ENCODE measurements around the gene ASB2. TPM values are rescaled to one million over a fixed set of nuclear protein-coding genes. Genes with fewer than 3 reads are reported as not detected.

Gene ASB2
- total and polyA plus RNA-seq, 2 of the 8 experiments (the other 6 are each of a cell fraction or from before 2014, with no cell fraction given): 1.0 to 2.1 TPM

GRCh38 chr14:94010625-94011024, 34.3 kb upstream of the ASB2 start:
- no peaks in the 10 kb centered on the region for H3K9me3 ChIP-seq (ENCODE audit: insufficient read depth in 2 of 2, low read depth in 1 of 2, low read length in 1 of 2)
- H4K20me1 ChIP-seq (replicated peaks in 1 of 2; ENCODE audit: control insufficient read depth in 1 of 2, insufficient read depth in 2 of 2, low read length in 2 of 2): no peaks in the 10 kb centered on the region
- H3K79me1 ChIP-seq (ENCODE audit: low read depth, low read length): no peaks in the 10 kb centered on the region
- no peak overlapping the region for H4K91ac ChIP-seq (replicated peaks; ENCODE audit: insufficient read length, low read length)
- H3K9ac ChIP-seq (replicated peaks in 1 of 4; ENCODE audit: extremely low read depth in 1 of 4, low read depth in 3 of 4, low read length in 3 of 4): no peak overlapping the region
- no peak overlapping the region for H3K23ac ChIP-seq (ENCODE audit: insufficient read length)
- peaks cover 0 to 2% (median 0%) of the 10 kb centered on the region in 4 experiments; a peak in 1 of 7 replicates for H3K27me3 ChIP-seq (replicated peaks in 1 of 4; ENCODE audit: control insufficient read depth in 3 of 4, extremely low read depth in 1 of 4, insufficient read depth in 3 of 4, low read length in 3 of 4)
- no peak overlapping the region for H2BK15ac ChIP-seq (ENCODE audit: low read length)
- H3K14ac ChIP-seq (ENCODE audit: insufficient read length): no peak overlapping the region
- H2AK5ac ChIP-seq (ENCODE audit: low read depth, low read length): no peak overlapping the region
- H3K4ac ChIP-seq (replicated peaks; ENCODE audit: insufficient read length, low read depth, low read length): no peak overlapping the region
- no peak overlapping the region for H3K4me3 ChIP-seq (ENCODE audit: extremely low read depth in 1 of 4, insufficient read depth in 2 of 4, low read depth in 3 of 4, low read length in 4 of 4)
- no peak overlapping the region for H2BK5ac ChIP-seq (ENCODE audit: low read depth, low read length)
- no peak overlapping the region for H2AFZ ChIP-seq (ENCODE audit: low read length)
- no peaks in the 10 kb centered on the region for H3K79me2 ChIP-seq (ENCODE audit: control insufficient read depth in 1 of 2, insufficient read depth in 2 of 2, low read length in 2 of 2)
- H3K27ac ChIP-seq (ENCODE audit: low read depth, low read length): no peak overlapping the region
- 93% methylated on average over 6 of the region's 6 CpGs; no CpG with 5 or more reads in 1 of the 2 experiments for WGBS, 2 experiments (ENCODE audit: extremely low coverage in 1 of 2, insufficient coverage in 1 of 2, insufficient read length in 1 of 2, insufficient replicate concordance in 2 of 2, low coverage in 1 of 2, low lambda C conversion rate in 2 of 2, missing lambda C conversion rate in 1 of 2)
- no peak overlapping the region for H2BK12ac ChIP-seq (ENCODE audit: low read depth, low read length)
- TF ChIP-seq TAF7 (optimal IDR thresholded peaks at IDR 0.05; ENCODE audit: borderline replicate concordance, low read depth, low read length) (no peak), CHD2 (IDR thresholded peaks at IDR 0.05; ENCODE audit: low read length) (no peak), TEAD4 (IDR thresholded peaks at IDR 0.05; ENCODE audit: low read depth, low read length) (no peak), ATF3 (IDR thresholded peaks at IDR 0.05; ENCODE audit: insufficient read depth, low read depth, low read length) (no peak), POLR2AphosphoS5 (IDR thresholded peaks at IDR 0.05; ENCODE audit: low read depth, low read length) (no peak), NANOG (IDR thresholded peaks at IDR 0.05; ENCODE audit: insufficient read depth, low read depth, low read length, poor library complexity, severe bottlenecking) (no peak), SUZ12 (IDR thresholded peaks at IDR 0.05; ENCODE audit: low read length) (no peak), ATF2 (IDR thresholded peaks at IDR 0.05; ENCODE audit: low read length) (no peak), KDM1A (IDR thresholded peaks at IDR 0.05; ENCODE audit: borderline replicate concordance, low read length) (no peak), SP1 (IDR thresholded peaks at IDR 0.05; ENCODE audit: low read depth, low read length) (no peak)
- FAIRE-seq (no peak), DNase-seq (ENCODE audit: low read depth in 1 of 2, low spot score in 2 of 2) (no peak)
- no peak overlapping the region for H2BK20ac ChIP-seq (ENCODE audit: low read length)
- no peak overlapping the region for H4K8ac ChIP-seq (ENCODE audit: extremely low read depth, insufficient read depth, low read length)
- no peak overlapping the region for H2BK120ac ChIP-seq (replicated peaks; ENCODE audit: low read depth, low read length)
- CTCF ChIA-PET (ENCODE audit: partially characterized antibody): interaction anchor here (1.2 to 2.8 kb wide), 7 partner anchors 11 to 126 kb away, joined by 3 to 16 read pairs (median 4); partner anchors contain the start of gene OTUB2
- H3K23me2 ChIP-seq (ENCODE audit: low read depth, low read length): no peaks in the 10 kb centered on the region
- H3K56ac ChIP-seq (replicated peaks; ENCODE audit: insufficient read length, low read depth, low read length): no peak overlapping the region
- H4K5ac ChIP-seq (ENCODE audit: insufficient read length, low read depth, low read length): no peak overlapping the region
- H3K36me3 ChIP-seq (ENCODE audit: control insufficient read depth in 2 of 4, insufficient read depth in 4 of 4, low read length in 3 of 4): no peaks in the 10 kb centered on the region
- H3K4me1 ChIP-seq (replicated peaks in 1 of 4; ENCODE audit: control insufficient read depth in 3 of 4, insufficient read depth in 4 of 4, low read length in 3 of 4): no peaks in the 10 kb centered on the region; a peak in 1 of 7 replicates
- POLR2A ChIA-PET (ENCODE audit: partially characterized antibody): interaction anchor here (1.1 kb wide), 1 partner anchor 11 kb away, joined by 5 read pairs; no protein-coding TSS in a partner anchor
- H3K18ac ChIP-seq (ENCODE audit: extremely low read depth, low read length): no peak overlapping the region
- no peak overlapping the region for H3K4me2 ChIP-seq (ENCODE audit: insufficient read depth in 1 of 2, low read depth in 2 of 2, low read length in 2 of 2)
